MCF 10A (cell line): ENCODE data around the gene BCORL1. TPM values are rescaled to one million over a fixed set of nuclear protein-coding genes. Genes with fewer than 3 reads are reported as not detected.

Source experiments
- BruUV-seq: library from RNA; stranded (reverse); fragments of 400-500 nt; replicated peaks from 2 replicates; lab custom pipeline; 2021; lab: Mats Ljungman, UMichigan
- CTCF ChIA-PET: fragments of 300-600 bp; sonication (Branson Sonifier 250); formaldehyde crosslinking; extraction: SDS; loops from one replicate; lab custom pipeline; 2021; ENCODE audit warnings: antibody characterized with exemption, inconsistent platforms; lab: Yijun Ruan, JAX
- POLR2A ChIA-PET: fragments of 300-600, 350-650 bp; sonication (Branson Sonifier 250); formaldehyde crosslinking; extraction: SDS; loops from one replicate; lab custom pipeline; 2020; ENCODE audit warnings: antibody characterized with exemption, inconsistent platforms; lab: Yijun Ruan, JAX
- DNase-seq: peaks from one replicate; pipeline ENCODE4 v3.0.0-alpha.2; 2018; ENCODE audit not compliant: unreplicated experiment
- H3K27ac Mint-ChIP-seq: one replicate; pipeline ENCODE4 v1.8.0; 2022; ENCODE audit warnings: mild to moderate bottlenecking, low read depth, mixed read lengths; ENCODE audit not compliant: unreplicated experiment
- H3K27me3 Mint-ChIP-seq: one replicate; pipeline ENCODE4 v1.8.0; 2022; ENCODE audit warnings: mixed read lengths; ENCODE audit not compliant: insufficient read depth, unreplicated experiment
- H3K36me3 Mint-ChIP-seq: one replicate; pipeline ENCODE4 v1.8.0; 2022; ENCODE audit warnings: mild to moderate bottlenecking, moderate library complexity, mixed read lengths; ENCODE audit not compliant: insufficient read depth, unreplicated experiment
- H3K4me1 Mint-ChIP-seq: one replicate; pipeline ENCODE4 v1.8.0; 2022; ENCODE audit warnings: mixed read lengths; ENCODE audit not compliant: insufficient read depth, unreplicated experiment
- H3K4me3 Mint-ChIP-seq: one replicate; pipeline ENCODE4 v1.8.0; 2022; ENCODE audit warnings: mild to moderate bottlenecking, moderate library complexity, mixed read lengths; ENCODE audit not compliant: unreplicated experiment
- H3K9me3 Mint-ChIP-seq: one replicate; pipeline ENCODE4 v1.8.0; 2022; ENCODE audit warnings: mixed read lengths; ENCODE audit not compliant: unreplicated experiment
- intact Hi-C: fragments of 100-400 bp; cut with micrococcal nuclease; formaldehyde crosslinking; loops from 2 replicates; pipeline ENCODE4 v1.14.1; 2022
- total RNA-seq: library from RNA; stranded (reverse); gene quantifications from 2 replicates; pipeline ENCODE4 v1.2.3, GENCODE V29; 2022
- TF ChIP-seq, protein P1 (sequence below): fragments of 200-600 bp; IDR thresholded peaks from one replicate; pipeline ENCODE4 v1.8.0; 2022; ENCODE audit warnings: antibody characterized with exemption, mild to moderate bottlenecking; ENCODE audit not compliant: unreplicated experiment

BCORL1 gene
- total RNA-seq, 1 experiment from 2014 or later, result 2.9 TPM

GRCh38 chrX:130080791-130081367 is 98.4 kb downstream of the BCORL1 start:
- Mint-ChIP-seq H3K27me3 (peaks cover 12% of the 10 kb centered on the region), H3K9me3 (no peaks in the 10 kb centered on the region), H3K36me3 (peaks cover 16% of the 10 kb centered on the region), H3K4me1 (no peaks in the 10 kb centered on the region), H3K4me3 (no peak overlapping the region), H3K27ac (no peak overlapping the region)
- no peak for DNase-seq
- BruUV-seq, result no TSS peak
- CTCF ChIA-PET, result interaction anchor here (0.6 to 3.7 kb wide), 23 partner anchors 10 to 1438 kb away, joined by 3 to 26 read pairs (median 4); no protein-coding TSS in a partner anchor
- intact Hi-C loops, result loop anchor here (1.0 to 2.0 kb wide), 2 partner anchors 40 to 111 kb away; no protein-coding TSS in a partner anchor
- TF ChIP-seq, protein P1, sequence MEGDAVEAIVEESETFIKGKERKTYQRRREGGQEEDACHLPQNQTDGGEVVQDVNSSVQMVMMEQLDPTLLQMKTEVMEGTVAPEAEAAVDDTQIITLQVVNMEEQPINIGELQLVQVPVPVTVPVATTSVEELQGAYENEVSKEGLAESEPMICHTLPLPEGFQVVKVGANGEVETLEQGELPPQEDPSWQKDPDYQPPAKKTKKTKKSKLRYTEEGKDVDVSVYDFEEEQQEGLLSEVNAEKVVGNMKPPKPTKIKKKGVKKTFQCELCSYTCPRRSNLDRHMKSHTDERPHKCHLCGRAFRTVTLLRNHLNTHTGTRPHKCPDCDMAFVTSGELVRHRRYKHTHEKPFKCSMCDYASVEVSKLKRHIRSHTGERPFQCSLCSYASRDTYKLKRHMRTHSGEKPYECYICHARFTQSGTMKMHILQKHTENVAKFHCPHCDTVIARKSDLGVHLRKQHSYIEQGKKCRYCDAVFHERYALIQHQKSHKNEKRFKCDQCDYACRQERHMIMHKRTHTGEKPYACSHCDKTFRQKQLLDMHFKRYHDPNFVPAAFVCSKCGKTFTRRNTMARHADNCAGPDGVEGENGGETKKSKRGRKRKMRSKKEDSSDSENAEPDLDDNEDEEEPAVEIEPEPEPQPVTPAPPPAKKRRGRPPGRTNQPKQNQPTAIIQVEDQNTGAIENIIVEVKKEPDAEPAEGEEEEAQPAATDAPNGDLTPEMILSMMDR, result no peak
- POLR2A ChIA-PET, result interaction anchor here (0.6 to 2.4 kb wide), 3 partner anchors 28 to 76 kb away, joined by 3 to 8 read pairs (median 5); no protein-coding TSS in a partner anchor

DNA sequence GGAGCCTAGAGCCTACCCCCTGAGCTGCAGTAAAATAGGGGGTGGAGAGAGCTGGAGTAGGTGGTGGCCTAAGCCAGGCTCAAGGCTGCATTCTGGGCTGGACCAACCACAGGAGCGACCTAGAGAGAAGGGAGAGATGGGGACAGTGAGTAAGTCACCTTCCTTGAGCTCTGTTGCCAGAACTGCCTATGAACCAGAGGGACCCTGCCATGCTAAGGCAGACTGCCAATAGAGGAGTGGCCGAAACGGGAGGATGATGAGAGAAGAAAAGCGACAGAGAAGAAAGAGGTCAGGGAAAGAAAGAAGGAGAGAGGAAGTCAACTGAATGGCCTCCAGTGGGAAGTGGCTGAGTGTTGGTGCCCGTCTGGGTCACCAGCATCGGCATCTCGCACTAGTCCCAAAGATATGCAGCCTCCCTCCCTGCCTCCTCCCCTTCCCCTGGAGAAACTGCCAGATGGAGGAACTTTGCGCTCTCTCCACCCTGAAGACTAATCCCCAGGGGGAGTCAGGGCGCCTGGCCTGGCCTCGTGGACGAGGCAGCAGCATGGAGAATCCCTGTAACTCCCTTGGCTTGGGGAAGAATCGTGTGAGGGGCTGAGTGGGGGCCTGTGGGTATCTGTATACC is 99.1 kb downstream of the BCORL1 start:
- DNase-seq, result no peak
- Mint-ChIP-seq H3K4me3 (no peak overlapping the region), H3K27ac (no peak overlapping the region), H3K36me3 (peaks cover 18% of the 10 kb centered on the region), H3K4me1 (no peaks in the 10 kb centered on the region), H3K9me3 (no peaks in the 10 kb centered on the region), H3K27me3 (peaks cover 12% of the 10 kb centered on the region)
- TF ChIP-seq, protein P1, result no peak
- intact Hi-C loops, result loop anchor here (2.0 kb wide), 1 partner anchor 39 kb away; no protein-coding TSS in a partner anchor
- ChIA-PET CTCF (interaction anchor here (0.6 to 2.3 kb wide), 12 partner anchors 10 to 1437 kb away, joined by 3 to 9 read pairs (median 4); no protein-coding TSS in a partner anchor), POLR2A (interaction anchor here (0.6 to 2.4 kb wide), 2 partner anchors 27 to 75 kb away, joined by 3 to 8 read pairs; no protein-coding TSS in a partner anchor)
- BruUV-seq, result no TSS peak

- CTCF ChIA-PET, result interaction anchor here (0.5 kb wide), 1 partner anchor 110 kb away, joined by 3 read pairs; no protein-coding TSS in a partner anchor
Measured at GRCh38 chrX:130082244-130083106, 100.0 kb downstream of the BCORL1 start.

More at GRCh38 chrX:130082244-130083106, 100.0 kb downstream of the BCORL1 start:
- no peaks in the 10 kb centered on the region for H3K9me3 Mint-ChIP-seq
- no peak overlapping the region for H3K4me3 Mint-ChIP-seq
- H3K27ac Mint-ChIP-seq, result no peak overlapping the region
- peaks cover 18% of the 10 kb centered on the region for H3K36me3 Mint-ChIP-seq
- DNase-seq, result no peak
- BruUV-seq, result no TSS peak
- TF ChIP-seq, protein P1, result no peak
- no peaks in the 10 kb centered on the region for H3K4me1 Mint-ChIP-seq
- H3K27me3 Mint-ChIP-seq, result peaks cover 12% of the 10 kb centered on the region
- intact Hi-C loops, result no loop called here
- POLR2A ChIA-PET, result no interaction called here
